PC-3 (cell line): ENCODE results near the gene NARS2. TPM values are rescaled to one million over a fixed set of nuclear protein-coding genes. Genes with fewer than 3 reads are reported as not detected.

Experiments used
- ATAC-seq: fragments of 200-7000 bp; cut with Tn5 transposase; 2 replicates; pipeline ENCODE4 v1.9.1; 2020; ENCODE audit warnings: mild to moderate bottlenecking, moderate library complexity
- BruUV-seq: library from RNA; stranded (reverse); fragments of 400-500 nt; replicated peaks from 2 replicates; lab custom pipeline; 2021; lab: Mats Ljungman, UMichigan
- CTCF ChIA-PET: fragments of 300-600 bp; sonication (Branson Sonifier 250); formaldehyde crosslinking; loops from one replicate; lab custom pipeline; 2022; ENCODE audit warnings: antibody characterized with exemption; lab: Charles Lee
- POLR2A ChIA-PET: fragments of 300-600 bp; sonication (Branson Sonifier 250); formaldehyde crosslinking; loops from one replicate; lab custom pipeline; 2022; ENCODE audit warnings: antibody characterized with exemption; ENCODE audit not compliant: unreplicated experiment; lab: Charles Lee
- DNase-seq: peaks from one replicate; pipeline ENCODE4 v3.0.0-alpha.2; 2015
- H2AFZ ChIP-seq: fragments of 300-600 bp; sonication (generic); 2 replicates; pipeline ENCODE4 v1.6.0; 2016; ENCODE audit warnings: antibody characterized with exemption, low read length
- H3F3A ChIP-seq: fragments of 300-600 bp; sonication (generic); one replicate; pipeline ENCODE4 v1.6.0; 2017; ENCODE audit warnings: antibody characterized with exemption, low read length, control low read depth, mild to moderate bottlenecking; ENCODE audit not compliant: unreplicated experiment
- H3K27ac ChIP-seq: fragments of 300-600 bp; sonication (generic); 2 replicates; pipeline ENCODE4 v1.5.1; 2016; ENCODE audit warnings: mild to moderate bottlenecking, low read length
- H3K27me3 ChIP-seq: fragments of 300-600 bp; sonication (generic); 2 replicates; pipeline ENCODE4 v1.6.1; 2016; ENCODE audit warnings: low read length, mixed read lengths
- H3K36me3 ChIP-seq: fragments of 300-600 bp; sonication (generic); 2 replicates; pipeline ENCODE4 v1.6.1; 2016; ENCODE audit warnings: low read depth, mixed run types, low read length, mixed read lengths
- H3K4me1 ChIP-seq: fragments of 300-600 bp; sonication (generic); 2 replicates; pipeline ENCODE4 v1.5.1; 2016; ENCODE audit warnings: low read length; ENCODE audit not compliant: insufficient read depth
- H3K4me2 ChIP-seq: fragments of 300-600 bp; sonication (generic); 2 replicates; pipeline ENCODE4 v1.6.0; 2016; ENCODE audit warnings: low read length
- H3K4me3 ChIP-seq: fragments of 300-600 bp; sonication (generic); 2 replicates; pipeline ENCODE4 v1.5.1; 2016; ENCODE audit warnings: mild to moderate bottlenecking, low read length, mixed read lengths
- H3K79me2 ChIP-seq: fragments of 300-600 bp; sonication (generic); 2 replicates; pipeline ENCODE4 v1.6.1; 2017; ENCODE audit warnings: low read length, mixed read lengths
- H3K9ac ChIP-seq: fragments of 300-600 bp; sonication (generic); 2 replicates; pipeline ENCODE4 v1.6.0; 2016; ENCODE audit warnings: mild to moderate bottlenecking, low read length
- H3K9me2 ChIP-seq: fragments of 300-600 bp; sonication (generic); replicated peaks from 2 replicates; pipeline ENCODE4 v1.6.1; 2016; ENCODE audit warnings: mixed run types, low read length, mixed read lengths
- H3K9me3 ChIP-seq: fragments of 300-600 bp; sonication (generic); 2 replicates; pipeline ENCODE4 v1.6.1; 2016; ENCODE audit warnings: low read length, mixed read lengths
- H4K20me1 ChIP-seq: fragments of 300-600 bp; sonication (generic); 2 replicates; pipeline ENCODE4 v1.6.1; 2016; ENCODE audit warnings: low read length, mixed read lengths
- EZH2 ChIP-seq: fragments of 300-600 bp; sonication (generic); IDR thresholded peaks from one replicate; pipeline ENCODE4 v1.6.1; 2017; ENCODE audit warnings: antibody characterized with exemption, mild to moderate bottlenecking, low read length; ENCODE audit not compliant: unreplicated experiment
- EZH2phosphoT487 ChIP-seq: fragments of 300-600 bp; sonication (generic); IDR thresholded peaks from 2 replicates; pipeline ENCODE4 v1.6.1; 2018; ENCODE audit warnings: mild to moderate bottlenecking, antibody characterized with exemption, low read length, borderline replicate concordance
- intact Hi-C: fragments of 100-400 bp; cut with micrococcal nuclease; formaldehyde crosslinking; loops from 2 replicates; pipeline ENCODE4 v1.9.0; 2023
- total RNA-seq: library from RNA; depleted of rRNA; stranded (reverse); fragments of >200 nt; gene quantifications from 2 replicates; pipeline ENCODE4 v1.2.3, GENCODE V29; 2014
- TF ChIP-seq, protein P1 (sequence below): fragments of 300-600 bp; sonication (generic); conservative IDR thresholded peaks from 2 replicates; pipeline ENCODE4 v1.5.1; 2017; ENCODE audit warnings: antibody characterized with exemption, low read depth, mild to moderate bottlenecking, low read length

Gene NARS2
- total RNA-seq, 1 experiment from 2014 or later: 33.5 TPM

DNA sequence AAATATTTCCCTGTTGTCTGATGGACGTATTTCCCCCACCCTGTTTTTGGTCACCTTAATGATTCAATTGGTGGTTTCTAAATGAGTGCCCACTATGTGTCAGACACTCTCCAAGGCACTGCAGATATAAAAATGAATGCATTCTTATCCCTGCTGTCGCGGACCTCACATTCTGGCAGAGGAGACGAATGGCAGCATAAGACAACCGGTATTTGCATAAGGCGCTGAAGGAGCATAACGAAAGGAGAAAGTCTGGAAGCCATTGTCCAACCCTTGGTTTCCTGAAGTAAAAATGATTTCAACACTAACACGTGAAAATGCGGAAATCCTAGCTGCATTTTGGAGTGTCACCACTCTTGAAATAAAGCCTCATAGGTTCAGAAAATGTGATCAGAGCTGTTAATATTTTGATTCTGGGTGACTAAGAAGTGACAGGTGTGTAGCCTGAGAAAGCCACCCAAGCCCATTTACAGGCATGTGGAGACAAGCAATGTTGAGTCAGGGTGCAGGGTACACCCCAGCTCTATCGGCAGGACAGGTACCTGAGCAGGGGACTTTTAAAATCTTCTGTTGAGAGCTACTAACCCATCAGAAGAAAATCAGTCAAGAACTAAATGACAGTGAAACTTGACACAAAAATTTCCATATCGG, 146.9 kb downstream of the NARS2 start:
- 0 out of 2 replicates have a peak, but pooled peaks cover 2% of the 10 kb centered on the region for H3K36me3 ChIP-seq
- ChIA-PET POLR2A (no interaction called here), CTCF (no interaction called here)
- H3K9ac ChIP-seq: no peak overlapping the region
- ATAC-seq (no peak), DNase-seq (no peak)
- H3K79me2 ChIP-seq: no peaks in the 10 kb centered on the region
- H3K4me1 ChIP-seq: 0 out of 2 replicates have a peak, but pooled peaks cover 6% of the 10 kb centered on the region
- no TSS peak for BruUV-seq
- no peak for TF ChIP-seq EZH2phosphoT487
- TF ChIP-seq, protein P1, sequence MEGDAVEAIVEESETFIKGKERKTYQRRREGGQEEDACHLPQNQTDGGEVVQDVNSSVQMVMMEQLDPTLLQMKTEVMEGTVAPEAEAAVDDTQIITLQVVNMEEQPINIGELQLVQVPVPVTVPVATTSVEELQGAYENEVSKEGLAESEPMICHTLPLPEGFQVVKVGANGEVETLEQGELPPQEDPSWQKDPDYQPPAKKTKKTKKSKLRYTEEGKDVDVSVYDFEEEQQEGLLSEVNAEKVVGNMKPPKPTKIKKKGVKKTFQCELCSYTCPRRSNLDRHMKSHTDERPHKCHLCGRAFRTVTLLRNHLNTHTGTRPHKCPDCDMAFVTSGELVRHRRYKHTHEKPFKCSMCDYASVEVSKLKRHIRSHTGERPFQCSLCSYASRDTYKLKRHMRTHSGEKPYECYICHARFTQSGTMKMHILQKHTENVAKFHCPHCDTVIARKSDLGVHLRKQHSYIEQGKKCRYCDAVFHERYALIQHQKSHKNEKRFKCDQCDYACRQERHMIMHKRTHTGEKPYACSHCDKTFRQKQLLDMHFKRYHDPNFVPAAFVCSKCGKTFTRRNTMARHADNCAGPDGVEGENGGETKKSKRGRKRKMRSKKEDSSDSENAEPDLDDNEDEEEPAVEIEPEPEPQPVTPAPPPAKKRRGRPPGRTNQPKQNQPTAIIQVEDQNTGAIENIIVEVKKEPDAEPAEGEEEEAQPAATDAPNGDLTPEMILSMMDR: no peak
- no peak for TF ChIP-seq EZH2
- no peaks in the 10 kb centered on the region for H3F3A ChIP-seq
- H3K27me3 ChIP-seq: no peaks in the 10 kb centered on the region
- no peaks in the 10 kb centered on the region for H3K9me2 ChIP-seq
- no peak overlapping the region for H3K27ac ChIP-seq
- no peak overlapping the region for H3K4me2 ChIP-seq
- no peaks in the 10 kb centered on the region for H3K9me3 ChIP-seq
- no peak overlapping the region for H3K4me3 ChIP-seq
- intact Hi-C loops: no loop called here
- H2AFZ ChIP-seq: no peak overlapping the region
- no peaks in the 10 kb centered on the region for H4K20me1 ChIP-seq

DNA sequence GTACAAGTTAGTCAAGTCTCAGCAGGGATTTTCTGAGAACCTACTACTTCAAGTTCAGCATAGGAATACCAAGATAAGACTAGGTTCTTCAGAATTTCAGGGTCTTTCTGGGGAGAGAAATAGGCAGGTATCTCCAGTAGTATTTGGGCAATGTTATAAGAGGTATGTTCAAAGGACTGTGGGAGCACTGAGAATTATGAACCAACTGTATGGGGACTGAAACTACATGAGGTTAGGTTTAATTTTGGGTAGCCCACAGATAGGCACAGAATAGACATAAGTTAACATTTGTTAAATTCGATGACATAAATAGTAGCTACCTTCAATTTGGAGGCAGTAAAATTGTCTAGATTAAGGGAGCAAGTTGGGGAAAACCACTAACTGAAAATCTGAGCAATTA, 147.8 kb downstream of the NARS2 start:
- no peak for ATAC-seq

More for the DNA sequence above, 147.8 kb downstream of the NARS2 start:
- Histone ChIP-seq H4K20me1 (no peaks in the 10 kb centered on the region), H3K4me3 (no peak overlapping the region), H3K4me1 (0 out of 2 replicates have a peak, but pooled peaks cover 6% of the 10 kb centered on the region), H2AFZ (no peak overlapping the region), H3K9ac (no peak overlapping the region), H3K4me2 (no peak overlapping the region), H3K9me3 (no peaks in the 10 kb centered on the region), H3K27me3 (no peaks in the 10 kb centered on the region), H3K36me3 (0 out of 2 replicates have a peak, but pooled peaks cover 2% of the 10 kb centered on the region), H3K27ac (no peak overlapping the region), H3F3A (no peaks in the 10 kb centered on the region), H3K9me2 (no peaks in the 10 kb centered on the region), H3K79me2 (no peaks in the 10 kb centered on the region)
- no TSS peak for BruUV-seq
- no peak for TF ChIP-seq EZH2phosphoT487
- TF ChIP-seq EZH2: no peak
- TF ChIP-seq, protein P1: no peak
- CTCF ChIA-PET: no interaction called here
- intact Hi-C loops: no loop called here
- DNase-seq: no peak
- POLR2A ChIA-PET: no interaction called here
